ENCODE data around the gene SNTB2. TPM values are rescaled to one million over a fixed set of nuclear protein-coding genes. Genes with fewer than 3 reads are reported as not detected.

SNTB2 gene
- total and polyA plus RNA-seq, 2 of the 4 experiments (the other 2 are of a cell fraction) = 23.5 to 47.5 TPM

- 90% methylated on average over 2 of the region's 4 CpGs; no CpG with 5 or more reads in 1 of the 2 experiments for WGBS, 2 experiments (ENCODE audit: extremely low coverage in 2 of 2, insufficient read length in 1 of 2)
- Histone ChIP-seq H2AK5ac (ENCODE audit: low read depth, low read length) (no peak overlapping the region), H4K8ac (ENCODE audit: low read depth in 2 of 2, low read length in 2 of 2) (no peak overlapping the region), H4K5ac (ENCODE audit: low read depth, low read length) (no peak overlapping the region), H3K9ac (ENCODE audit: low read depth, low read length) (no peak overlapping the region), H3K4me3 (ENCODE audit: insufficient read depth, low read depth, low read length) (no peak overlapping the region), H3K56ac (ENCODE audit: extremely low read depth, insufficient read depth, low read length) (no peak overlapping the region), H3K4me1 (ENCODE audit: control insufficient read depth, insufficient read depth, low read length) (peaks cover 8% of the 10 kb centered on the region; the same call in 1 of the 2 replicates), H3K14ac (replicated peaks; ENCODE audit: low read depth, low read length) (no peak overlapping the region), H2BK20ac (ENCODE audit: low read depth, low read length) (no peak overlapping the region), H4K91ac (ENCODE audit: insufficient read depth, low read depth, low read length) (no peak overlapping the region), H3K79me1 (ENCODE audit: low read depth in 1 of 2, low read length in 2 of 2) (peaks cover 31 to 49% of the 10 kb centered on the region in 2 experiments), H2BK5ac (ENCODE audit: low read depth, low read length, poor library complexity, severe bottlenecking) (no peak overlapping the region), H3K9me1 (ENCODE audit: insufficient read depth, low read length) (peaks cover 4% of the 10 kb centered on the region), H3K9me3 (ENCODE audit: control insufficient read depth, insufficient read depth, low read length) (no peaks in the 10 kb centered on the region), H4K20me1 (ENCODE audit: insufficient read depth, low read length) (0 out of 2 replicates have a peak, but pooled peaks cover 2% of the 10 kb centered on the region), H3K23ac (ENCODE audit: low read depth, low read length) (no peak overlapping the region), H2AK9ac (replicated peaks; ENCODE audit: low read depth, low read length, poor library complexity) (no peak overlapping the region), H3K4me2 (ENCODE audit: low read depth, low read length) (no peak overlapping the region), H2BK120ac (ENCODE audit: low read depth, low read length) (no peak overlapping the region), H2AFZ (replicated peaks; ENCODE audit: low read length, poor library complexity) (no peak overlapping the region), H3K27me3 (ENCODE audit: control insufficient read depth, insufficient read depth, low read length) (no peaks in the 10 kb centered on the region), H3K4ac (ENCODE audit: low read depth, low read length) (no peak overlapping the region), H3K36me3 (ENCODE audit: control insufficient read depth, insufficient read depth, low read length) (peaks cover 11% of the 10 kb centered on the region), H3K27ac (ENCODE audit: insufficient read depth, low read length) (no peak overlapping the region), H3K18ac (ENCODE audit: low read depth, low read length) (no peak overlapping the region), H2BK15ac (ENCODE audit: low read depth, low read length) (no peak overlapping the region)
- TF ChIP-seq RAD21 (IDR thresholded peaks at IDR 0.05; ENCODE audit: low read length) (no peak), CTCF (conservative IDR thresholded peaks at IDR 0.05; ENCODE audit: low read depth, low read length) (no peak), POLR2A (IDR thresholded peaks at IDR 0.05; ENCODE audit: low read depth, low read length) (no peak), MAZ (IDR thresholded peaks at IDR 0.05; ENCODE audit: borderline replicate concordance, low read depth, low read length) (no peak), BHLHE40 (IDR thresholded peaks at IDR 0.05; ENCODE audit: low read depth, low read length) (no peak), MXI1 (IDR thresholded peaks at IDR 0.05; ENCODE audit: borderline replicate concordance, low read depth, low read length) (no peak), SMC3 (IDR thresholded peaks at IDR 0.05; ENCODE audit: low read depth, low read length) (no peak), NFE2L2 (IDR thresholded peaks at IDR 0.05; ENCODE audit: low read depth, low read length) (no peak), MAFK (IDR thresholded peaks at IDR 0.05; ENCODE audit: low read depth, low read length) (no peak), RFX5 (IDR thresholded peaks at IDR 0.05; ENCODE audit: low read depth, low read length) (no peak), ELK1 (IDR thresholded peaks at IDR 0.05; ENCODE audit: borderline replicate concordance, low read depth, low read length) (no peak)
- intact Hi-C loops (cut with micrococcal nuclease) (no loop called here), in situ Hi-C loops (cut with MboI; ENCODE audit: low sequenced_read_pairs) (no loop called here), dilution Hi-C loops (cut with HindIII; ENCODE audit: low sequenced_read_pairs, unreplicated experiment) (no loop called here)
- DNase-seq (no peak), ATAC-seq (ENCODE audit: low read depth) (no peak)
- BruUV-seq (replicated peaks) = no TSS peak
- ChIA-PET CTCF (interaction anchor here (0.6 to 0.9 kb wide), 2 partner anchors 10 to 105 kb away, joined by 3 read pairs; no protein-coding TSS in a partner anchor), POLR2A (ENCODE audit: unreplicated experiment) (no interaction called here)
Measured at GRCh38 chr16:69267633-69268032, 80.7 kb downstream of the SNTB2 start.

Data from IMR-90 (cell line).